Measurements from ENCODE around the gene PLSCR1.

The PLSCR1 gene

DNA sequence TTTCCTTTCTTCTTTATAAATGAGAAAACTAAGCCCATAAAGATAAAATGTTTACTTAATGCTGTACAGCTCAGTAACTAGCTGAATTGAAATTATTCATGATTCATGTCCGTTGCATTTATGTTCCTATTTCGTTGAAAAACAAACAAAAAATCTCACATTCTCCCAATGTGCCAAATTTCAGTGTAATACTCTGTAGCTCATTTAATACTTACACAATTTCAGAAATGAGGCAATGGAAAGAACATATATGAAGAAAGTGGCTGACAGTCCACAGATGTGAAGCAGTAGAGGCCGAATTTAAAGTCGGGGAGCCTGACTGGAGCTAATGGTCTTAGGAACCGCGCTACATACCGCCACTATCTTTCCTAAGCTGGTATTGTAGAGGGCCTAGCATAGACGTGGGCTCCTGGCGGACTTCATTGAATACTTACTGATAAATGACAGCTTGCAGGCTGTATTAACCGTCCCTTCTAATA lies 75.7 kb downstream of the PLSCR1 start:
- DNase-seq, result no peak
- H3K4me3 ChIP-seq (ENCODE audit: low read depth, low read length), result no peak overlapping the region
- no peak for TF ChIP-seq CTCF (IDR thresholded peaks at IDR 0.05; ENCODE audit: low read depth, low read length)
- H3K27me3 ChIP-seq (ENCODE audit: insufficient read depth, low read depth, severe bottlenecking), result no peaks in the 10 kb centered on the region
- H3K27ac ChIP-seq, result no peak overlapping the region
- H3K9me3 ChIP-seq (ENCODE audit: severe bottlenecking), result no peaks in the 10 kb centered on the region
- no peaks in the 10 kb centered on the region for H3K36me3 ChIP-seq

- no peak for TF ChIP-seq CTCF (IDR thresholded peaks at IDR 0.05; ENCODE audit: low read depth, low read length)
- Histone ChIP-seq H3K36me3 (no peaks in the 10 kb centered on the region), H3K27me3 (ENCODE audit: insufficient read depth, low read depth, severe bottlenecking) (no peaks in the 10 kb centered on the region), H3K4me3 (ENCODE audit: low read depth, low read length) (no peak overlapping the region), H3K27ac (no peak overlapping the region), H3K9me3 (ENCODE audit: severe bottlenecking) (no peaks in the 10 kb centered on the region)
- DNase-seq, result no peak
These were observed 76.2 kb downstream of the PLSCR1 start for GRCh38 chr3:146468234-146468633.

DNA sequence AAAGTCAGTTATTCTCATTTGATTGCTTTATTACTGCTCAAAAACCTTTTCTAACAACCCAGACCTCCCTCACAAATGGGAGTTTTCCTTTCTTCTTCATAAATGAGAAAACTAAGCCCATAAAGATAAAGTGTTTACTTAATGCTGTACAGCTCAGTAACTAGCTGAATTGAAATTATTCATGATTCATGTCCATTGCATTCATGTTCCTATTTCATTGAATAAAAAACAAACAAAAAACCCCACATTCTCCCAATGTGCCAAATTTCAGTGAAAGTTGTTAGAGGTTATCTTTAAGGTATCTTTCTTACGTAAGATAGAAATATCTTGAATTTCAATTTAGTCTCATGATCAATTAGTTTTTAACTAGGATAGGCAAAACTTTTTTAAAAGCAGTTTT lies 77.8 kb downstream of the PLSCR1 start:
- Histone ChIP-seq H3K9me3 (ENCODE audit: severe bottlenecking) (no peaks in the 10 kb centered on the region), H3K27ac (no peak overlapping the region), H3K36me3 (no peaks in the 10 kb centered on the region), H3K27me3 (ENCODE audit: insufficient read depth, low read depth, severe bottlenecking) (no peaks in the 10 kb centered on the region), H3K4me3 (ENCODE audit: low read depth, low read length) (no peak overlapping the region)
- no peak for DNase-seq
- TF ChIP-seq CTCF (IDR thresholded peaks at IDR 0.05; ENCODE audit: low read depth, low read length), result no peak

DNA sequence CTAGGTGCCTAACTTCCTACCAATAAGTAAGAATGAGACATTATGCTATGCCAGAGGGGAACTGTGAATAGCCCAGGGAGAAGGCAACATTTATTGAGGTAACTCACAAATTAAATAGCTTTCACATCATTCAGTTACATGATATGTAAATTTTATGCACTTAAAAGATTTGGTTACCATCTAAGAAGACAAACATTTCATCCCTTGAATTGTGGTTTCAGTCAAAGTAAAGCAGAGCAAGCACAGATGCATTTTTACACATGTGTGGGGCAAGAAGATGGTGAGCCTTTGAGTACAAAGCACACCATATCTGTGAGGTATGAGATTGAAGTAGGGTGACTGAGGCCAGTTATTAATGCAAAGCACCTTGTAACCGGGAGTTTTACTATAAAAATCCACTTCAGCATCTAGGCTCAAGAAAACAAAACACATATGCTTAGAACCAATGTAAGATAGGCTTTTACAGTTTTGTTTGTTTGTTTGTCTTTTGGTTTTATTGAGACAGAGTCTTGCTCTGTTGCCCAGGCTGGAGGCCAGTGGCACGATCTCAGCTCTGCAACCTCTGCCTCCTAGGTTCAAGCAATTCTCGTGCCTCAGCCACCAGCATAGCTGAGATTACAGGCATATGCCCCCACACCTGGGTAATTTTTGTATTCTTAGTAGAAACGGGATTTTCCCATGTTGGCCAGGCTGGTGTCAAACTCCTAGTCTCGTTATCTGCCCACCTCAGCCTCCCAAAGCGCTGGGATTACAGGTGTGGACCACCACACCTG lies 78.5 kb downstream of the PLSCR1 start:
- no peak overlapping the region for H3K4me3 ChIP-seq (ENCODE audit: low read depth, low read length)
- H3K27me3 ChIP-seq (ENCODE audit: insufficient read depth, low read depth, severe bottlenecking), result no peaks in the 10 kb centered on the region
- DNase-seq, result no peak
- no peaks in the 10 kb centered on the region for H3K9me3 ChIP-seq (ENCODE audit: severe bottlenecking)
- no peaks in the 10 kb centered on the region for H3K36me3 ChIP-seq
- TF ChIP-seq CTCF (IDR thresholded peaks at IDR 0.05; ENCODE audit: low read depth, low read length), result no peak
- H3K27ac ChIP-seq, result no peak overlapping the region

All from WERI-Rb-1 (cell line).